NCI-H524 (cell line): ENCODE measurements around the gene RAI1.
A peak's percentile ranks its signal among the peaks of the same experiment; 100 is the strongest.
"Not testable (repeated sequence)": the region's sequence is repeated elsewhere in the genome, so short reads cannot be mapped to it uniquely, and the experiment has no call there.

Source experiments
- DNase-seq, 2 experiments: peaks; one replicate each; lab custom pipeline; 2025; lab: John Stamatoyannopoulos, UW

RAI1 gene

DNA sequence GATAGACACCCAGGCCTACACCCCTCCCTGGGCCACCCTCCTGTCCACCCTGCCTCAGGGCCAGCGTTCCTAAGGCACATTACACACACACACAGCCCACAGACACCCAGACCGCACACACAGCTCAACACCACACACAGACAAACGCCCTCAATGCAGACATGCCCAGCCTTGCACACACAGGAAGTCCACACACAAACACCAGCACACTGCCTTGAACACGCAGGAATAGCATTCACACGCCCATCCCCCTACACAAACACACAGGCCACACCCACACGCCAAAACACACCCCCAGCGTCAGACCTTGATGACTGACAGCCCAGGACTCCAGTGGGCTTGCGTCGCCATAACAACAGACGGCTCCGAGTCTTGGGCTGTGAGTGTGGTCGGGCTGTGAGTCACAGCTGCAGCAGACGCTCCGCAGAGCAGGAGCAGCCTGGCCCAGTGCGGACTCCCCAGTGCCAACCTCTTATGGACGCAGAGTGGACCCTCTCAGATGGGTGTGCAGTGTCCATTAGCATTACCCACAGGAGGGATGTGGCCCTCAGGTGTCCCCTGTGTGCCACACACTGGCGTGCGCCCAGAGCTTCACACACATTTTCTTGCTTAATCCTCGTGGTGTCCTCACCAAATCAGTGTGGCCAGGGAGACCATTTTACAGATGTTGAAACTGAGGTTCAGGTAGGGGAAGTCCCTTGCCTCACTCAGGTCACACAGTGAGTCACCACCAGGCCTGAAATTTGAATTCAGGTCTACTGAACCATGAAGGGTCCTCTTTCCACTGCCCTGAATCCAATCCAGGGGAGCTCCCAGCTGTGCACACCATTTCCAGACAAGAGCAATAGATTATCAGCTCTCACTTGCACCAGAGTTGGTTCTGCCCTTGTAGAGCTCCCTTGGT lies 17.8 kb upstream of the RAI1 start:
- peak; percentile 58 to 85 for DNase-seq

DNA sequence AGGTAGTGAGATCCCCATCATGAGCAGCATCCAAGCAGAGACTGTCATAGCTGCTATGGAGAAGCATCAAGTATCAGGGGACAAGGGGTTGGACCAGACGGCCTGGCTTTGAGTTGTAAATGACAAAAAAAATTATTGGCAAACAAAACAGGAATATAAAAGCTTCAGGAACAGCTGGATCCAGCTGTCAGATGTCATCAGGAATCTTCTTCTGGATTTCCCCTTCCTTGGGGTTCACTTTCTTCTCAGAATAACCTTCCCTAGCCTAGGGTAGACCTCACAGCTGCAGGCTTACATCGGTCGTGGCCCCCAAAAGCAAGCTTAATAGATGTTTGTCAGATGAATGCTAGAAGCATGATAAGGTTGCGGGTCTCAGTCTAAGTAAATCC lies 17.2 kb upstream of the RAI1 start:
- DNase-seq = no peak

DNA sequence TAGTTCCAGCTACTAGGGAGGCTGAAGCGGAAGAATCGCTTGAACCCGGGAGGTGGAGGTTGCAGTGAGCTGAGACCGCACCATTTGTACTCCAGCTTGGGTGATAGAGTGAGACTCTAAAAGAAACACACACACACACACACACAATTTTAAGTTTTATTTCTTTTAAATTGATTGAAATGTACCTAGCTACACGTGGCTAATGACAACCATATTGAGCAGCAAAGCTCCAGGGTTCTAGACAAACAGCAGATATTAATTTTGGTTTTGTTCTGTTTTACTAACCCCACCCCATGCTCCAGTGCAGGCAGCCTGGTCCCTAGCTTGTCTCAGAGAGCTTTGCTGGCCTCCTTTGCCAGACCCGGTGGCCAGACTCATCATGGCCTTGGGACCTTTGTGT lies 16.0 kb upstream of the RAI1 start:
- no peak for DNase-seq

DNA sequence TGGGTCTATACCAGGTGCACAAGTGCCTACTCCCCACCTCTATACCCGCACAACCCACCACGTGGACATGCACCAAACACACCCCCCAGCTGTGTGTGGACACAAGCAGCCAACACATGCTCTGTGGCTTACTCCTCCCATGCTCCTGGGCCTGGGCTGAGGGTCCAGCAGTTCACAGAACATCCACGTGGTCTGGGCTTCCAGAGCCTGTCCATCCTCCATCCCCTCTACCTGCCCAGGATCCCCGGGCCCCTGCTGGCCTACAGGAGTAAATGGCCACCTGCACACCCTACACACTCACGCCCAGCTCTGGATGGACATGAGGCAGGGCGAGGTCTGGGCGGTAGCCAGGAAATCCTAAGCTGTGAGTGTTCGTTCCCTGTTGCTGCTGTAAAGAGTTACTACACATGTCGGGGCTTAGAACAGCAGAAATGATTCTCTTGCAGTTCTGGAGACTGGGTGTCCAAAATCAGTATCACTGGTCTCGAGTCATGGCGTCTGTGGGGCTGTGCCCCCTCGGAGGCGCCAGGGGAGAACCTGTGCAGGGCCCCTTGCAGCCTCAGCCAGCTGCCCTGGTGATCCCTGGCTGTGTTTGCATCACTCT lies 15.0 kb upstream of the RAI1 start:
- no peak for DNase-seq

DNA sequence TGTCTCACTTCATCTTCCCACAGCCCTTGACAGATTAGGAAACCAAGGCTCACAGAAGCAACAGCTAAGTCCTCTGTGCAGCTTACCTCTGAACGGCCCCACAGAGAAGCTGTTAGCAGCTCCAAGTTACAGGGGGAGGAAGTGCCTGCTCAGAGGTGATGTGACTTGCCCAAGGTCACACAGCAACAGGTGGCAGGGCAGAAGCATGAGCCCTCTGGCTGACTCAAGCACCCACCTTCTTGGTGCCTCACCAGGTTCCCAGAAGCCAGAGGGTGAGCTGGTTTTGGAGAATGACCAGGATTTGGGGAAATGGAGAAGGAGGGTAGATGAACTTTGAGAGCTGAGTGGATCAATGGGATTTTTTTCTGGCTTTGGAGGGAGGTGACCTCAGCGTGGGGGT lies 14.0 kb upstream of the RAI1 start:
- DNase-seq = no peak

DNA sequence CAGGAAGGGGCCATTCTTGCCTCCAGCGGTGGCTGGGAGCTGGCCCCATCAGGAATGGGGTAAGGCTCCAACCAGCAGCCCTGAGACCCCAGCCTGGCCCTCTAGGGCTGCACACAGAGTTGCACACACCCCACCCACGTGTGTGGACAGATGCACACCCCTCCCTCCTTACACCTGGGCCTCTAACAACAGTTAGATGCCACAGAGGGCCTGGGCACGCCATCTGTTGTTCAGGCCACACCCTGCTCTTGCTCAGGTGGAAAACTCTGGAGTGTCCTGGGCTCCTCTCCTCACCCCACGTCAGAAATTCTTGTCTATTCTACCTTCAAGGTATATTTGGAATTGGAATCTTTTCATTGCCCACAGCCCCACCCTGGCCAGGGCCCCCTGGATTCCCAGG lies 13.3 kb upstream of the RAI1 start:
- DNase-seq = peak; percentile 44 to 71

DNA sequence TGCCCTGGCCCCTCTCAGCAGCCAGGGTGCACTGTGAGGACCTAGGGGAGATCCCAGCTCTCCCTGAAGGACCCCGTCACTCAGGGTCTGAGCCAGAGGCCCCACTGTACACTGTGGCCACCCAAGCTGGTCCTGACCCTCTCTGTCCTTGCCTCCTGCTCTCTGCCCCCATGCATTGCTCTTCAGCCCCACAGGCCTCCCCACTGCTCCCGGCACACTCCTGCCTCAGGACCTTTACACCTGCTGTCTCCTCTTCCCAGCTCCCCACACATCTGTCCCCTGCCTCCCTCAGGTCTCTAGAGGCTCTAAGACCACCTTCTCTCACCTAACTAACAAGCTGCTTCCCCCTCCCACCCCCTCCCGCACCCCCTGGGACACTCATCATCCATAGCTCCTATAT lies 12.9 kb upstream of the RAI1 start:
- no peak for DNase-seq

DNA sequence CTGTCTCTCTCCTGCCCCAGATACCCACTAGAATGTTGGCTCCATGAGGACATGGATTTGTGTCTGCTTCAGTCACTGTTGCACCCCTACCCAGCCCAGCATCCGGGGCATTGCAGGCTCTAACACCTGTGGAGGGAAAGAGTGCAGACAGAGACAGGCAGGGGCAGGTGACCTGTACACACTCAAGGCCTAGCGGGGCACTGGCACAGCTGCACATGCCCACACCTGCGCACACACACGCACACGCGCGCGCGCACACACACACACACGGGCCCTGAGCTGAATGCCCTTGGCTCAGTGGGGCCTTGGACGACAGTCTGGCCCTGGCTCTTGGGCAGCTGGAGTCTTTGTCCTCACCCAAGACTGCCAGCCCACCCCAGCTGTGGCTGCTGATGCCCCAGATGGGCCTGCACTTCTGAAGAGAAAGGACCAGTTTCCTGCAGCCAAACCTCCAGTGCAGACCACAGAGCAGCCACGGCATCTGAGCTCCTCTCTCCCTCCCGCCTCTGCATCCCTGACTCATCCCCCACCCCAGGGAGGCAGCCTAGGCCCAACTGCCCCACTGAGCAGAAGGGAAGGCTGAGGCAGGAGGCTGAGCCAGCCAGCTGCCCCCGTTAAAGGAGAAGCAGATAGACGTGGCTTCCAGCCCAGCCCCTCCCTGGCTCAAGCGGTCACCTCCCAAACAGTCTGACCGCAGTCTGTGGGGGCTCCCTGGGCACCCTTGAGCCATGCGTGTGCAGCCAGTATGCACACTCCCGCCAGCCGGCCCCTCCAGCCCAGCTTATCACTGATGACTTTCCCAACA lies 12.3 kb upstream of the RAI1 start:
- DNase-seq = peak; percentile 61 to 86

DNA sequence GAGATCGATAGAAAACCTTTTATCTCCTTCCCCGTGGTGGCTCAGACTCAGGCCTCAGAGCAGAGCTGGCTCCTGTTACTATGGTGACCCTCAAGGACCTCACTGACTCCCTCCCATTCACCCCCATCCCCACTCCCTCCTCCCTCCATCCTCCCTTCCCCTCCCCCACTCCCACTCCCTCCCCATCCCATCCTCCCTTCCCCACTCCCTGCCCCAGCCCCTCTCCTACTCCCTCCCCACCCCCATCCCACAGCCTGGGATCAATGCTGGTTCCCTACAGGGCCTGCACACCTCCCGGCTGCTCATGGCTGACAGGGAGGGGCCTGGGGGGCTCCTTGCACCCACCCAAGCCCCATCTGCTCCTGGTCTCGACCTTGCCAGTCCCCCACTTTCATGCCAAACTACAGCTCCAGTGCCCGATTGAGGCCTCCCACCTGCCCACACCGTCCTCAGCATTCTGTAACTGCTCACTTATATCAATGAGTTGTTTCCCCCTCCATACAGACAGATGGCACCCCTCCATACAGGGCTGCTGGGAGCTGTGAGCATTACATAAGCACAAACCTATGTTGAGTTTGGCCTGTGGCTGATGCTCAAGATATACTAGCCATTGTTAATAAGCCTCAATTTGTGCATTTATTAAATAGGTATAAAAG lies 11.6 kb upstream of the RAI1 start:
- peak; percentile 67 to 89 for DNase-seq

DNA sequence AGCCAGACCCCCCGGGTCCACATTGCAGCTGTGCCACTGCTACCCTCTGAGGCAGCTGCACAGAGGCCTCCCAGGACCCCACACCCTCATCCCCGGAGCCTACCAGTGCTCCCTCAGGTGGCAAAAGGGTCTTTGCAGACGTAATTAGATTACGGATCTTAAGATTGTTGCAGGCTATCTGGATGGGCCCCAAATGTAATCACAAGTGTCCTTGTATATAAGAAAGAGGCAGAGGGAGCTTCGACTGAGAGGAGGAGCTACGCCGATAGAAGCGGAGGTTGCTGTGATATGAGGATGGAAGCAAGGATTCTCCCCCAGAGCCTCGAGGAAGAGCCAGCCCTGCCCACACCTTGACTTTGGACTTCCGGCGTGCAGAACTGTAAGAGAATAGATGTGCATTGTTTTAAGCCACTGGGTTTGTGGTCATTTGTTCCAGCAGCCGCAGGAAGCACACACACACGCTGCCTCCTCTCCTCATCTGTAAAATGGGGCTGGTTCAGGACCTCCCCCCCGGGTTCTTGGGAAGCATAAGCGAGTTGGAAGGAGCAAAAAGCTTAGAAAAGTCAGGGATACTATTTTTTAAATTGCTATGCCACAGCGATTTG lies 10.5 kb upstream of the RAI1 start:
- no peak for DNase-seq

DNA sequence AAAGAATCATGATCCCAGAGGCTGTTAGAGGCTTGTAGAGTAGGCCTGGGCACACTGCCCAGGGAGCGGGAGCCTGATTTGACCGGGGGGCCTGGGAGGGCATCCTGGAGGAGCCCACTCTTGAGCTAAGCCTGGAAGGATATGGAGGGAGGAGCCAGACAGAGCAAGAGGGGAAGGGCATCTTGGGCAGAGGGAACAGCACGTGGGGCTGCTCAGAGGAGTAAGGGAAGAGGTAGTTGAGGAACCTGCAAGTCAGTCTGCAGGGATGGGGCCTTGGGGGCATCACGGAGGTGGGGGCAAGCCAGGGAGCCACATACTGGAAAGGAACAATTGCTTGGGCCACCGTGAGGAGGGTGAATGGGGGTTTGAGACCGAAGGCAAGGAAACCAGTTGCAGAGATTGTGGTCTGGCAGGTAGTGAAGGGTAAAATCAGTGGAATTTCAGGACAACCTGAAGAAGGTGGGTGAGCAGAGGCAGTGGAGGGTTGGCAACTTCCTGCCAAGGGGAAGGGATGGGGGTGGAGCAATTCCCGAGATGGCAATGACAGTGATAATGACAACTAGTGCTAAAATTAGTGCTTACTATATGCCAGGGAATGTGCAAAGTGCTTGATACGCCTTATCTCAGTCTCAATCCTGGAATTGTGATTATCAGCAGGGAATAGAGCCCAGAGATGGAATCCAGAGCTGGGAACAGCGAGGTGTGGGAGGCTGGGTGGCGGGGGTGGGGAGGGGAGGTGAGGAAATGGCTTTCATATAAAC lies 9.7 kb upstream of the RAI1 start:
- DNase-seq = no peak

DNA sequence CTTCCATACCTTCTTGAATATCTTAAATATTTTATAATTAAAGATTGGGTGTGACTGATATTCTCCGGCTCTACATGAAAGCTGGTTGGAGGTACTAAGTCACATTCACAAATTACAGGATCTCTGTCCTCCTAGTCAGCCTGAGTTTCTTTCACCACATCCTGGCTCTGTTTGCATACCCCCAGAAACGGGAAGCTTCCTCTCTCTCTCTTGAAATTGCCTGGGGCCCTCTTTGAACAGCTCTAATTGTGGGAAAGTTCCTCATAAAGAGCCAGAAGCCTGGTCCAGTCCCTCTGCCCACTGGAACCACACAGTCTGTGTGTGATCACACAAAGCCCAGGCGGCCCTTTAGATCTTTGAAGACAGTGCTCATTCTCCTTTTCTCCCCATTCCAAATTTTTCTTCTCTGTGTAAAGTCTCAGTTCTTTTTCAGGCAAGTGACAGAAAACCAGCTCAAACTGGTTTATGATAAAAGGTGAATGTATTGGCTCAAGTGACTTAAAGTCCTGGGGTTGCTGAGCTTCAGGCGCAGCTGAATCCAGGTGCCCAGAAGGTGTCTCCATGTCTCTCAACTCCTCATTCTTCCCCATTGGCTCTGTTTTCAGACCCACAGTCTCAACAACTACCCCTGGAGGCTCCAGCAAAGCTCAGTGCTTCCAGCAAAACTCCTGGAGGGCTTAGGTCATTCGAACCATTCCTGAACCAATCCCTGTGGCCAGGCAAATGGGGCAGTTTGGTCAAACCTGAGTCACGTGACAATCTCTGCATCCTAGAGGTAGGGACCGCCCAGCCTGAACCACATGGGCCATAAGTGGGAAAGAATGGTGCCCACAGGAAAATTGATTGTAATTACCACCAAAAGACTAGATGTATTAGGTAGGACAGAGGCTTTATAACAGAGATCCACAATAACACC lies 8.5 kb upstream of the RAI1 start:
- no peak for DNase-seq

DNA sequence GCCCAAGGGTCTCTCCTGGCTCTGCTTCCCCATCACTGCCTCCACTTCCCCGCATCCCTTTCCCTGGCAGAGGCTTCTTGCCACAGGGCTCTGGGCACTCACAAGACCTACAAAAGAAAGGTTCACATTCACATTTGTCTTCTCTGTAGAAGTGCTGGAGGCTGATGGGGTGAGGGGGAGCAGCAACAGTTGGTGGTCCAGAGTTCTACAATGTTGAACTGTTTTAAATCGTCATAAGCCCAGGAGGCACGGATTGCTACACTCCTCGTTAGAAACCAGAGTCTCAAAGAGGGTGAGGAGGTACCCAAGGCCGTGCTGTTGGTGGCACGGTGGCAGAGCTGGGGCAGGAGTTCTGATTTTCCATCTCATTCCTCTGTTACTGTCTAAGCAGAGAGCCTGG lies 5.8 kb upstream of the RAI1 start:
- no peak for DNase-seq

DNA sequence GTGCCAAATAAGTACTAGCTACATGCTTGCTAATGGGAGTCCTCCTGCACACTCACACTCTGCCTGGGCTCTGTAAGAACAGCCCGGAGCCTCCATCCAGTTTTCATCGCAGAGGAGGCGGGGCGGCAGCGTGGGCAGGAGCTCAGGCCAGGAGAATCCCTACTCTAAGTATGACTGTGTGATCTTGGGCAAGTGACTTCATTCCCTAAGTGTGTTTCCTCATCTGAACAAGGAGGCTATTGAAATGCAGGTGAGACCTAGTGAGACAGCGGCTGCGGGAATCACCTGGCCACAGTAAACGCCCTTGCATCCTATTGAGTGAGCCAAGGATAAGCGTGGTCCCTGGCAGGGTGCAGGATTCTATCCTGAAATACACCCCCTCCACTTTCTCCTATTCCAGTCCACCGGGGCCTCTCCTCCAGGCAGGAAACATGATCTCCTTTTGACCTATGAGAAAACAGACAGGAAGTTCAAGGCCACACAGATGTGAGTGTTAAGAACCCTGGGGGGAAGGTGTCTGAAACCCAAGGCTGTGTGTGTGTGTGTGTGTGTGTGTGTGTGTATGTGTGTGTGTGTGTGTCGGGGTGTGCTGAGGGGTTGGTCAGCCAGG lies 5.2 kb upstream of the RAI1 start:
- peak in 1 of 2 experiments; percentile 16 for DNase-seq

DNA sequence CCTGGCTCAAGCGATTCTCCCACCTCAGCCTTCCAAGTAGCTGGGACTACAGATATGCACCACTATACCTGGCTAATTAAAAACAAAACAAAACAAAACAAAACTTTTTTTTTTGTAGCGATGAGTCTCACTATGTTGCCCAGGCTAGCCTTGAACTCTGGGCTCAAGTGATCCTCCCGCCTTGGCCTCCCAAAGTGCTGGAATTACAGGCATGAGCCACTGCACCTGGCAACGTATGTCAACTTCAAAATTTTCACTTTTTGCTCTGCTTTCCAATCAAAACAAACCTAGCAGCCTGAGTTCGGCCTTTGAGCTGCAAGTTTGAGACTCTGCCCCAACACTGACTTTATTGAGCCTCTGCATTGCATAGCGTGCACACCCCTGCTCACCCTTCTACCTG lies 4.5 kb upstream of the RAI1 start:
- no peak for DNase-seq

DNA sequence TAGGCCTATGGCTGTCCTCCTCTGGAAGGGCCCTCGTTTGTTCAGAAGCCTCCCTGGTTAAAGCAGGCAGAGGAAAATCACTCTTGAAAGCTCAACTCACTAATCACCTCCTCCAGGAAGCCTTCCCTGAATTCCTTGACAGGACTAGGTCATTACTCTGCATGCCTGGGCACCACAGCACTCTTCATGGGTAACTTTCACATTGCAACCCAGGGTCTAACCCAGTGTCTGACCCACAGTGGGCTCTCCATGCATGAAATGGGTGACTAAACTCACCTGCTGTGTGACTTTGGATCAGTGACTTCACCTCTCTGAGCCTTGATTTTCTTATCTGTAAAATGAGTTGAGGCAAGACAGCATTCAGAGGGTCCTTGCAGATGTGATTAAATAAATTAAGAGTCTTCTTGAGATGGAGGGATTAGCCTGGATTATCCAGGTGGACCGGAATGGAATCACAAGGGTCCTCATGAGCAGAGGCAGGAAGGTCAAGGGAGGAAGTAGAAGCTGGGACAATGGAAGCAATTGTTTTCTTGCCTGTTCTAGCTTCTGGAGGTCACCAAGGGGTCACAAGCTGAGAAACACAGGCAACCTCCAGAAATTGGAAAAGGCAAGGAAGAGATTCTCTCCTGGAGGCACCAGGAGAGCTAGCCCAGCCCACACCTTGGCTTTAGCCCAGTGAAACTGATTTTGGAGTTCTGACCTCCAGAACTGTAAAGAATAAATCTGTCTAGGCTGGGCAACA lies 3.8 kb upstream of the RAI1 start:
- DNase-seq = peak in 1 of 2 experiments; percentile 35

DNA sequence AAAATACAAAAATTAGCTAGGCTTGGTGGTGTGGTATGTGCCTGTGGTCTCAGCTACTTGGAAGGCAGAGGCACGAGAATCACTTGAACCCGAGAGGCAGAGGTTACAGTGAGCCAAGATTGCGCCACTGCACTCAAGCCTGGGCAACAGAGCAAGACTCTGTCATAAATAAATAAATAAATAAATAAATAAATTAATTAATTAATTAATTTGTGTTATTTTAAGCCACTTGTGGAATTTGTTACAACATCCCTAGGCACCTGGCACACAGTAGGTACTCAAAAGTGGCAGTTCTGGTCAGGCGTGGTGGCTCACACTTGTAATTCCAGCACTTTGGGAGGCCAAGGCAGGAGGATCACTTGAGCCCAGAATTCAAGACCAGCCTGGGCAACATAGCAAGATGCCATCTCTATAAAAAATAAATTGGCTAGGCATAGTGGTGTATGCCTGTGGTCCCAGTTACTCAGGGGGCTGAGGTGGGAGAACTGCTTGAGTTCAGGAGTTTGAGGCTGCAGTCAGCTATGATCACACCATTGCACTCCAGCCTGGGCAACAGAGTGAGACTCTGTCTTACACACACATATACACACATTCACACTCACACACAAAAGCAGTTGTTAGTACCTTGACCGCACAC lies 3.1 kb upstream of the RAI1 start:
- DNase-seq = not testable (repeated sequence)

DNA sequence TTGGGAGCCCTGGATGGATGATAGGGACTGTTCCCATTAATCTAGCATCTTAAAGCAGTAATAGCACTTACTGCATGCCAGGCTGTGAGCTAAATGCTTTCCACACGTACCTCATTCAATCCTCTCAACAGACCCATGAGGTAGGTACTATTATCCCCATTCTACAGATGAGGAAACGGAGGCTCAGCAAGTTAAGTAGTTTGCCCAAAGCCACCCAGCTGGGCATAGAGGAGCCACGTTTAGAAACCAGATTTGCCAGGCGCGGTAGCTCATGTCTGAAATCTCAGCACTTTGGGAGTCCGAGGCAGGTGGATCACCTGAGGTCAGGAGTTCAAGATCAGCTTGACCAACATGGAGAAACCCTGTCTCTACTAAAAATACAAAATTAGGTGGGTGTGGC lies 2.0 kb upstream of the RAI1 start:
- DNase-seq = no peak
